Endothelial cell of umbilical vein (primary cell): Measurements from ENCODE around the gene CLEC16A. TPM values are rescaled to one million over a fixed set of nuclear protein-coding genes. Genes with fewer than 3 reads are reported as not detected.

Source experiments
- BruUV-seq: library from RNA; stranded (reverse); fragments of 400-500 nt; replicated peaks from 2 replicates; lab custom pipeline; 2021; lab: Mats Ljungman, UMichigan
- CTCF ChIA-PET: fragments of 300-600, 350-600 bp; sonication (Branson Sonifier 250); formaldehyde crosslinking; loops from one replicate; lab custom pipeline; 2021; ENCODE audit warnings: antibody characterized with exemption, inconsistent platforms; lab: Charles Lee
- POLR2A ChIA-PET: fragments of 300-600, 350-600 bp; sonication (Branson Sonifier 250); formaldehyde crosslinking; loops from one replicate; lab custom pipeline; 2021; ENCODE audit warnings: antibody characterized with exemption, inconsistent platforms; lab: Charles Lee
- DNase-seq: peaks from one replicate; pipeline ENCODE4 v3.0.0-alpha.2; 2011; ENCODE audit warnings: low read depth, low spot score
- FAIRE-seq: peaks from 2 replicates; lab custom pipeline; 2011; peaks lifted over from hg19 to GRCh38; lab: Jason Lieb, UNC
- H2AFZ ChIP-seq: 2 replicates; pipeline ENCODE4 v1.6.0; 2012; ENCODE audit warnings: low read depth, low read length, control low read depth, inconsistent platforms
- H3K27ac ChIP-seq: 2 replicates; pipeline ENCODE4 v1.5.1; 2011; ENCODE audit warnings: low read depth, mild to moderate bottlenecking, control low read depth, low read length, moderate library complexity; ENCODE audit not compliant: insufficient read depth
- H3K27me3 ChIP-seq, 2 experiments: 2 replicates each; pipeline versions ENCODE4 v1.6.0 to v1.6.1; 2011; ENCODE audit warnings: low read length in 2 of 2, mixed read lengths in 1 of 2; ENCODE audit not compliant: control insufficient read depth in 2 of 2, insufficient read depth in 2 of 2
- H3K36me3 ChIP-seq, 2 experiments: 2 replicates in 1 of 2; 3 replicates in 1 of 2; pipeline ENCODE4 v1.5.1; 2011; ENCODE audit warnings: low read length in 2 of 2, mild to moderate bottlenecking in 1 of 2, moderate library complexity in 1 of 2; ENCODE audit not compliant: control insufficient read depth in 2 of 2, insufficient read depth in 2 of 2; ENCODE audit errors: extremely low read depth in 1 of 2
- H3K4me1 ChIP-seq: 3 replicates; pipeline ENCODE4 v1.5.1; 2011; ENCODE audit warnings: mild to moderate bottlenecking, low read length; ENCODE audit not compliant: control insufficient read depth, insufficient read depth; ENCODE audit errors: extremely low read depth
- H3K4me2 ChIP-seq: 2 replicates; pipeline ENCODE4 v1.6.1; 2011; ENCODE audit warnings: low read length, control low read depth, mixed read lengths; ENCODE audit not compliant: insufficient read depth
- H3K4me3 ChIP-seq, 3 experiments: fragments of 200-600 bp in 1 of 3; sonication (generic), shearing (Covaris generic) in 1 of 3; replicated peaks in 1 of 3; 2 replicates each; pipeline ENCODE4 v1.5.1; 2011 to 2016; ENCODE audit warnings: control low read depth in 3 of 3, low read length in 3 of 3, mild to moderate bottlenecking in 2 of 3, inconsistent platforms in 1 of 3, low read depth in 1 of 3, moderate library complexity in 1 of 3; ENCODE audit not compliant: insufficient read depth in 1 of 3
- H3K79me2 ChIP-seq: 2 replicates; pipeline ENCODE4 v1.6.0; 2012; ENCODE audit warnings: low read length, inconsistent platforms; ENCODE audit not compliant: control insufficient read depth, insufficient read depth
- H3K9ac ChIP-seq: replicated peaks from 2 replicates; pipeline ENCODE3; 2011; ENCODE audit warnings: low read length, control low read depth; ENCODE audit not compliant: insufficient read depth; ENCODE audit errors: extremely low read depth
- H3K9me1 ChIP-seq: replicated peaks from 3 replicates; pipeline ENCODE4 v1.6.0; 2011; ENCODE audit warnings: mild to moderate bottlenecking, low read length; ENCODE audit not compliant: control insufficient read depth, insufficient read depth; ENCODE audit errors: extremely low read depth
- H3K9me3 ChIP-seq: replicated peaks from 2 replicates; pipeline ENCODE4 v1.5.1; 2012; ENCODE audit warnings: low read length, inconsistent platforms; ENCODE audit not compliant: control insufficient read depth, insufficient read depth
- H4K20me1 ChIP-seq: replicated peaks from 2 replicates; pipeline ENCODE3; 2011; ENCODE audit warnings: mild to moderate bottlenecking, low read length; ENCODE audit not compliant: control insufficient read depth, insufficient read depth; ENCODE audit errors: extremely low read depth
- EZH2 ChIP-seq: IDR thresholded peaks from 2 replicates; pipeline ENCODE4 v1.6.1; 2012; ENCODE audit warnings: borderline replicate concordance, low read depth, mild to moderate bottlenecking, moderate library complexity, low read length, inconsistent platforms; ENCODE audit not compliant: severe bottlenecking
- FOS ChIP-seq: IDR thresholded peaks from 2 replicates; pipeline ENCODE4 v1.6.1; 2011; ENCODE audit warnings: mild to moderate bottlenecking, low read length, moderate library complexity, borderline replicate concordance; ENCODE audit not compliant: insufficient read depth
- GATA2 ChIP-seq: IDR thresholded peaks from 2 replicates; pipeline ENCODE4 v1.7.0; 2011; ENCODE audit warnings: low read depth, mild to moderate bottlenecking, moderate library complexity, mixed read lengths, low read length; ENCODE audit not compliant: insufficient read length, insufficient read depth
- JUN ChIP-seq: IDR thresholded peaks from 2 replicates; pipeline ENCODE4 v1.6.1; 2011; ENCODE audit warnings: borderline replicate concordance, low read depth; ENCODE audit not compliant: insufficient read length, insufficient read depth
- MYC ChIP-seq: IDR thresholded peaks from one replicate; pipeline ENCODE4 v1.6.1; 2011; ENCODE audit warnings: mild to moderate bottlenecking, low read depth, low read length
- POLR2A ChIP-seq: IDR thresholded peaks from 2 replicates; pipeline ENCODE4 v1.6.1; 2012; ENCODE audit warnings: low read depth, mild to moderate bottlenecking, control low read depth, low read length
- POLR2AphosphoS5 ChIP-seq: IDR thresholded peaks from 2 replicates; pipeline ENCODE4 v1.6.1; 2012; ENCODE audit warnings: low read depth, mild to moderate bottlenecking, control low read depth, low read length, moderate library complexity; ENCODE audit not compliant: insufficient read depth
- dilution Hi-C: fragments of 300-500 bp; cut with MboI; formaldehyde crosslinking; loops from one replicate; pipeline ENCODE4 v1.15.0; 2019; ENCODE audit warnings: low sequenced_read_pairs; ENCODE audit not compliant: extremely low pct_ligation_motif_present
- intact Hi-C: fragments of 100-400 bp; cut with micrococcal nuclease; formaldehyde crosslinking; loops from one replicate; pipeline ENCODE4 v1.10.0; 2022
- polyA plus RNA-seq, 4 experiments: library from polyadenylated mRNA; depleted of rRNA in 3 of 4; stranded (reverse) in 3 of 4; unstranded in 1 of 4; fragments of >200 nt; gene quantifications; 2 replicates each; pipeline versions ENCODE4 v1.2.1 to v1.2.3, GENCODE V29; 2011 to 2012; ENCODE audit warnings: missing spikeins in 1 of 4
- total RNA-seq: library from RNA; stranded (reverse); gene quantifications from 2 replicates; pipeline ENCODE4 v1.2.3, GENCODE V29; 2021
- TF ChIP-seq, protein P1 (sequence below), 2 donors: IDR thresholded peaks; 1 replicate in 1 of 2; 2 replicates in 1 of 2; pipeline ENCODE4 v1.5.1; 2011; ENCODE audit warnings: low read length in 2 of 2, mild to moderate bottlenecking in 2 of 2, moderate library complexity in 2 of 2, control low read depth in 1 of 2, inconsistent platforms in 1 of 2, low read depth in 1 of 2; ENCODE audit not compliant: insufficient read depth in 1 of 2; ENCODE audit errors: extremely low read depth in 1 of 2
- TF ChIP-seq, protein P2 (sequence below): IDR thresholded peaks from 2 replicates; pipeline ENCODE4 v1.6.1; 2011; ENCODE audit not compliant: insufficient read depth, insufficient read length

The CLEC16A gene
- total and polyA plus RNA-seq, 2 donors (not counting 3 experiments of a cell fraction or from before 2014, with no cell fraction given): 11.4 to 23.3 TPM

- intact Hi-C loops: no loop called here
- H3K27me3 ChIP-seq: no peaks in the 10 kb centered on the region
- FAIRE-seq: no peak
These were observed 134.6 kb downstream of the CLEC16A start for GRCh38 chr16:11078812-11079459.

More at GRCh38 chr16:11078812-11079459, 134.6 kb downstream of the CLEC16A start:
- H3K4me3 ChIP-seq: no peak overlapping the region
- no peaks in the 10 kb centered on the region for H3K9me3 ChIP-seq
- dilution Hi-C loops: no loop called here
- no peaks in the 10 kb centered on the region for H3K9me1 ChIP-seq
- peaks cover 6% of the 10 kb centered on the region for H3K4me1 ChIP-seq
- H3K9ac ChIP-seq: no peak overlapping the region
- no peak for DNase-seq
- no peaks in the 10 kb centered on the region for H4K20me1 ChIP-seq
- H3K79me2 ChIP-seq: no peaks in the 10 kb centered on the region
- no peak overlapping the region for H3K4me2 ChIP-seq
- BruUV-seq: no TSS peak
- TF ChIP-seq, protein P1, sequence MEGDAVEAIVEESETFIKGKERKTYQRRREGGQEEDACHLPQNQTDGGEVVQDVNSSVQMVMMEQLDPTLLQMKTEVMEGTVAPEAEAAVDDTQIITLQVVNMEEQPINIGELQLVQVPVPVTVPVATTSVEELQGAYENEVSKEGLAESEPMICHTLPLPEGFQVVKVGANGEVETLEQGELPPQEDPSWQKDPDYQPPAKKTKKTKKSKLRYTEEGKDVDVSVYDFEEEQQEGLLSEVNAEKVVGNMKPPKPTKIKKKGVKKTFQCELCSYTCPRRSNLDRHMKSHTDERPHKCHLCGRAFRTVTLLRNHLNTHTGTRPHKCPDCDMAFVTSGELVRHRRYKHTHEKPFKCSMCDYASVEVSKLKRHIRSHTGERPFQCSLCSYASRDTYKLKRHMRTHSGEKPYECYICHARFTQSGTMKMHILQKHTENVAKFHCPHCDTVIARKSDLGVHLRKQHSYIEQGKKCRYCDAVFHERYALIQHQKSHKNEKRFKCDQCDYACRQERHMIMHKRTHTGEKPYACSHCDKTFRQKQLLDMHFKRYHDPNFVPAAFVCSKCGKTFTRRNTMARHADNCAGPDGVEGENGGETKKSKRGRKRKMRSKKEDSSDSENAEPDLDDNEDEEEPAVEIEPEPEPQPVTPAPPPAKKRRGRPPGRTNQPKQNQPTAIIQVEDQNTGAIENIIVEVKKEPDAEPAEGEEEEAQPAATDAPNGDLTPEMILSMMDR (IDR thresholded peaks at IDR 0.05; ENCODE audit: extremely low read depth in 1 of 2, insufficient read depth in 1 of 2, low read depth in 1 of 2, low read length in 2 of 2): no peak
- TF ChIP-seq POLR2AphosphoS5: no peak
- TF ChIP-seq EZH2: no peak
- TF ChIP-seq FOS: no peak
- TF ChIP-seq, protein P2, sequence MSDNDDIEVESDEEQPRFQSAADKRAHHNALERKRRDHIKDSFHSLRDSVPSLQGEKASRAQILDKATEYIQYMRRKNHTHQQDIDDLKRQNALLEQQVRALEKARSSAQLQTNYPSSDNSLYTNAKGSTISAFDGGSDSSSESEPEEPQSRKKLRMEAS: no peak
- no peak for TF ChIP-seq MYC
- no peak for TF ChIP-seq POLR2A
- TF ChIP-seq JUN: no peak
- TF ChIP-seq GATA2: no peak
- peaks cover 0 to 2% of the 10 kb centered on the region in 2 experiments for H3K36me3 ChIP-seq
- H2AFZ ChIP-seq: no peak overlapping the region
- CTCF ChIA-PET: interaction anchor here (1.2 kb wide), 1 partner anchor 22 kb away, joined by 4 read pairs; no protein-coding TSS in a partner anchor
- POLR2A ChIA-PET: no interaction called here
- no peak overlapping the region for H3K27ac ChIP-seq
